COLO829 (cell line): ENCODE data around the gene SREK1.

Experiments
- DNase-seq: peaks from one replicate; pipeline ENCODE4 v3.0.0; 2012; ENCODE audit warnings: low spot score

Gene SREK1

GRCh38 chr5:66164044-66164790 is 20.1 kb downstream of the SREK1 start:
- DNase-seq, result no peak

GRCh38 chr5:66168226-66168625 is 24.1 kb downstream of the SREK1 start:
- DNase-seq, result no peak

GRCh38 chr5:66169534-66169933 is 25.4 kb downstream of the SREK1 start:
- no peak for DNase-seq

- no peak for DNase-seq
Observed at GRCh38 chr5:66170195-66170919, 26.3 kb downstream of the SREK1 start.

GRCh38 chr5:66171349-66172344 is 27.5 kb downstream of the SREK1 start:
- peak; percentile 15 for DNase-seq

GRCh38 chr5:66174338-66174737 is 30.2 kb downstream of the SREK1 start:
- DNase-seq, result no peak

- DNase-seq, result no peak
Observed at GRCh38 chr5:66178799-66179198, 34.7 kb downstream of the SREK1 start.

- no peak for DNase-seq
Observed at GRCh38 chr5:66179297-66180051, 35.4 kb downstream of the SREK1 start.

- DNase-seq, result no peak
Observed at GRCh38 chr5:66180282-66181155, 36.4 kb downstream of the SREK1 start.

- DNase-seq, result no peak
Observed at GRCh38 chr5:66186108-66186507, 42.0 kb downstream of the SREK1 start.

GRCh38 chr5:66193419-66193818 is 49.3 kb downstream of the SREK1 start:
- no peak for DNase-seq

GRCh38 chr5:66197764-66198405 is 53.8 kb downstream of the SREK1 start:
- DNase-seq, result no peak

- DNase-seq, result no peak
Observed at GRCh38 chr5:66198837-66199236, 54.7 kb downstream of the SREK1 start.

- no peak for DNase-seq
Observed at GRCh38 chr5:66203531-66203930, 59.4 kb downstream of the SREK1 start.

GRCh38 chr5:66206465-66206864 is 62.4 kb downstream of the SREK1 start:
- no peak for DNase-seq

- peak; percentile 3 for DNase-seq
Observed at GRCh38 chr5:66207800-66208561, 63.9 kb downstream of the SREK1 start.

GRCh38 chr5:66209350-66209749 is 65.2 kb downstream of the SREK1 start:
- DNase-seq, result no peak

- no peak for DNase-seq
Observed at GRCh38 chr5:66209794-66210193, 65.7 kb downstream of the SREK1 start.

GRCh38 chr5:66213533-66213932 is 69.4 kb downstream of the SREK1 start:
- no peak for DNase-seq
